GM12891 (cell line): Measurements from ENCODE around the gene RAB3B.
"Not testable (repeated sequence)": the region's sequence is repeated elsewhere in the genome, so short reads cannot be mapped to it uniquely, and the experiment has no call there.

ENCODE experiments used
- DNase-seq: peaks from one replicate; pipeline ENCODE4 v3.0.0; 2011; ENCODE audit warnings: low spot score; ENCODE audit not compliant: insufficient read length
- FAIRE-seq: peaks from 2 replicates; lab custom pipeline; 2011; peaks lifted over from hg19 to GRCh38; lab: Jason Lieb, UNC
- PAX5 ChIP-seq: IDR thresholded peaks from 2 replicates; pipeline ENCODE4 v1.6.1; 2011; ENCODE audit warnings: low read length, moderate library complexity, mild to moderate bottlenecking; ENCODE audit not compliant: insufficient read depth, severe bottlenecking
- POLR2A ChIP-seq: IDR thresholded peaks from 2 replicates; pipeline ENCODE4 v1.6.1; 2011; ENCODE audit warnings: low read depth, low read length, control low read depth
- POLR2AphosphoS5 ChIP-seq: IDR thresholded peaks from 2 replicates; pipeline ENCODE4 v1.6.1; 2011; ENCODE audit warnings: low read depth, low read length, control low read depth
- POU2F2 ChIP-seq: IDR thresholded peaks from 2 replicates; pipeline ENCODE4 v1.6.1; 2011; ENCODE audit warnings: low read depth, mild to moderate bottlenecking, control low read depth, low read length, moderate library complexity
- SPI1 ChIP-seq: IDR thresholded peaks from 2 replicates; pipeline ENCODE4 v1.6.1; 2011; ENCODE audit warnings: low read depth, low read length, control low read depth
- TAF1 ChIP-seq: IDR thresholded peaks from 2 replicates; pipeline ENCODE4 v1.6.1; 2011; ENCODE audit warnings: low read depth, low read length, control low read depth

Gene RAB3B

DNA sequence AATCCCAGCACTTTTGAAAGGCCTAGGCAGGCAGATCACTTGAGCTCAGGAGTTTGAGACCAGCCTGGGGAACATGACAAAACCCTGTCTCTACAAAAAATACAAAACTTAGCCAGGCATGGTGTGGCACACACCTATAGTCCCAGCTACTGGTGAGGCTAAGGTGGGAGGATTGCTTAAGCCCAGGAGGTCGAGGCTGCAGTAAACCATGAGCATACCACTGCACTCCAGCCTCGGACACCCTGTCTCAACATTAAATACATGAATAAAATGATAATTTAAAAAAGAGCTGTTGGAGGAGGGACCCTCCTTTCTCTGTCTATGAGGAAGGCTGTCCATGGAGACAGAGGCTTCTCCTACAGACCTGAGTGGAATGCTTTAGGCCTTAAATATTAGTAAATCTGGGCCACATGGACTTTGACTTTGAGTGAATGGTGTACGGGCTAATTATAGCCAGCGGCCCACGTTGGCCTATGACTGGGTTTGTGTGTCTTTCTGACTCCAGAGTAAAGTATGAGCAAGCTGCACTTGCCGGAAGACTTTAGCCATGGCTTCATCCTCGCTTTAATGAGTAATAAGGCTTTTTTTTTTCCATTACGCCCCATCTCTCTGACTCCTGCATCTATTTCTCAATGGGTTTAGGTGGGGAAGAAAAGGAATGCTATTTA, 21.3 kb downstream of the RAB3B start:
- FAIRE-seq (no peak), DNase-seq (no peak)
- TF ChIP-seq POU2F2 (no peak), POLR2AphosphoS5 (no peak), PAX5 (no peak), SPI1 (no peak)

DNA sequence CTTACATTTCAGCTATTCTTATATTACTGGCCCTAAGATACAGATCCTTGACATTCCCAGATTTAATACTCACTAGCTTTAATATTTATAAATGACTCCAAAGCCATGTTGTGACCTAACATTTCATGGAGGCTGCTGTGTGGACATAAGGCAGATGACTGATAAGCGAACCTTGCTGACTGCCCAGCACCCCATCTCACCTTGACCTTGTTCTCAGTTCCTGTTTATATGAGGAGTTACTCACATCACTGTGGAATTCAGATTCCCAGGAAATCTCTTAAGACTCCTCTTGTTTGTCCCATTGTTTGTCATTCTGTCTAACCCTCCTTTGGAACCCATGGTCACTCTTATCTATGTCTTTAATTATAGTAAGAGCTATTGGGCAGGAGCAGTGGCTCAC, 21.9 kb downstream of the RAB3B start:
- FAIRE-seq (no peak), DNase-seq (no peak)
- TF ChIP-seq POLR2AphosphoS5 (no peak), POLR2A (no peak), SPI1 (peak; percentile 65), POU2F2 (no peak)

DNA sequence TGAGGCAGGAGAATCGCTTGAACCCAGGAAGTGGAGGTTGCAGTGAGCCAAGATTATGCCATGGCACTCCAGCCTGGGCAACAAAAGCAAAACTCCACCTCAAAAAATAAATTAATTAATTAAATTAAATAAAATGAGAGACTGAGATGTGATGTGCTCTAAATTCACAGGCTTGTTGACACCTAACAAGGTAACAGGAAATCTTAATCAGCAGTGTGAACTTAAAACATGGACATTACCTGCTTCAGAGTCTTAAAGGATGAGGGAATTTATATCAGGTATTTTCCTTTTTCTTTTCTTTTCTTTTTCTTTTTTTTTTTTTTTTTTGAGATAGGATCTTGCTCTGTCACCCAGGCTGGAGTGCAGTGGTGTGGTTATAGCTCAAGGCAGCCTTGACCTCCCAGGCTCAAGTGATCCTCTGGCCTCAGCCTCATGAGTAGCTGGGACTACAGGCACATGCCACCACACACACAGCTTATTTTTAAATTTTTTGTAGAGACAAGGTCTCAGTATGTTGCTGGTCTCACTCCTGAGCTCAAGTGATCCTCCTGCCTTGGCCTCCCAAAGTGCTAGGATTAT, 23.2 kb downstream of the RAB3B start:
- not testable (repeated sequence) for DNase-seq, FAIRE-seq

DNA sequence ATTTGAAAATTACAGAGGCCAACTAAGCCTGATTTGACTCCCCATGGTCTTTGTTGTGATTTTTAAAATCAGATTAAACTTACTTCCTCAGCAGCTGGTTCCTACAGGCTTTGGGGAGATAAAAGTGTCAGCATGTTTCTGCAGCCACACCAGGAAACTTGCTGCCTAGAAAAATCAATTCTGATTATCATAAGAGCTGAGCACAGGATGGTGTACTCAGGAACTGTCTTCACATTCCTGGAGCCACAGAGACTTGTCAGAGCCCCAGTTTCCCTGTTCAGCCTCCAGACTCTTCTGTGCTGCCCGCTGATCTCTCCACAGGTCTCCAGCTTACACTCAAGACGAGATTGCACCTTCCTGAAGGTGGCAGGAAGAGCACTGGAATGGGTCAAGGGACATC, 23.9 kb downstream of the RAB3B start:
- DNase-seq (no peak), FAIRE-seq (no peak)
- TF ChIP-seq TAF1 (no peak), PAX5 (no peak), POLR2A (no peak), POLR2AphosphoS5 (no peak), SPI1 (no peak), POU2F2 (no peak)

DNA sequence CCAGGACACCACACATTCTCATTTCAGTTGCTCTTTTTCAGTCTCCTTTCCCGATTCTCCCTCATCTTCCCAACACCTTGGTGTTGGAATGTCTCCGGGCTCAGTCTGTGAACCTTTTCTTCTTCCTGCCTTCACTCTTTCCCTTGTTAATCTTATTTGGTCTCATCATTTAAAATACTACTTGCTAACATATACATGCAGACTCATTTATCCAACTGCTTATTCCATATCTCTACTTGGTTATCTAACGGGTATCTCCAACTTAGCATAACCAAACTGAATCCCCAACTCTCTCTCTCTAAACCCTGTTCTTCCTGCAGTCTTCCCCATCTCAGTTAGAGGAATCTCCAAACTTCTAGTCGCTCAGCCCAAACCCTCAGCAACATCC, 26.2 kb downstream of the RAB3B start:
- FAIRE-seq: no peak

DNA sequence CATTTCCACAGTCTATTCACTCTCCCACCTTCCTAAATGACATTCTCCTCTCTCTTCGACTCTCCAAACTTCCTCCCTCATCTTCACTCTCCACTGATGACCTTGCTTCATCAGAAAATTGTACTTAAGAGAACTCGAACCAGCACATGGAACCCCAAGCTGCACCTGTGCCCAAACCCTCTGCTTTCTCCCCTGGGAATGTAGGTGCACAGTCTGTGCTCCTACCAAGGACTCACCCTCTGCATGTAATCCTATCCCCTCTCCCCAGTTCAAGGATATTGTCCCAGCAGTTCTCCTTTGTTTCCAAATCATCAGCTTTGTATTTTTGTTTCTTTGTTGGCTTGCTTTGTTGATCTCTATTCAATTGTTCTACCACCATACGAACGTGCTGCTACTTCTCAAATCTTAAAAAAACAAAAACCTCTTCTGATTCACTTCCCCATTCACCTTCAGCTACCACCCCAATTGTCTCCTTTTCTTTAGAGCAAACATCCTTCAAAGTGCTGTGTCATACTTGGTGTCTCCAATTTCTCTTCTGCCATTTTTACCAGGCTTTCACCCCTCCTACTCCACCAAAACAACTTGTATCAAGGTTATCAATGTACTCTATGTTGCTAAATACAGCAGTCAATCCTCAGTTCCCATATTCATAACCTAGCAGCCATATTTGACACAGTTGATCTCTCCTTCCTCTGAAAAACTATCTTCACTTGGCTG, 26.8 kb downstream of the RAB3B start:
- DNase-seq: no peak
- TF ChIP-seq TAF1 (no peak), POLR2AphosphoS5 (no peak), SPI1 (peak; percentile 78), POU2F2 (no peak)
- peak; percentile 61 for FAIRE-seq

More for the DNA sequence above, 26.2 kb downstream of the RAB3B start:
- no peak for TF ChIP-seq PAX5
- no peak for TF ChIP-seq POLR2A
- no peak for TF ChIP-seq POU2F2
- no peak for TF ChIP-seq SPI1
- TF ChIP-seq POLR2AphosphoS5: no peak
- no peak for TF ChIP-seq TAF1
- DNase-seq: no peak

DNA sequence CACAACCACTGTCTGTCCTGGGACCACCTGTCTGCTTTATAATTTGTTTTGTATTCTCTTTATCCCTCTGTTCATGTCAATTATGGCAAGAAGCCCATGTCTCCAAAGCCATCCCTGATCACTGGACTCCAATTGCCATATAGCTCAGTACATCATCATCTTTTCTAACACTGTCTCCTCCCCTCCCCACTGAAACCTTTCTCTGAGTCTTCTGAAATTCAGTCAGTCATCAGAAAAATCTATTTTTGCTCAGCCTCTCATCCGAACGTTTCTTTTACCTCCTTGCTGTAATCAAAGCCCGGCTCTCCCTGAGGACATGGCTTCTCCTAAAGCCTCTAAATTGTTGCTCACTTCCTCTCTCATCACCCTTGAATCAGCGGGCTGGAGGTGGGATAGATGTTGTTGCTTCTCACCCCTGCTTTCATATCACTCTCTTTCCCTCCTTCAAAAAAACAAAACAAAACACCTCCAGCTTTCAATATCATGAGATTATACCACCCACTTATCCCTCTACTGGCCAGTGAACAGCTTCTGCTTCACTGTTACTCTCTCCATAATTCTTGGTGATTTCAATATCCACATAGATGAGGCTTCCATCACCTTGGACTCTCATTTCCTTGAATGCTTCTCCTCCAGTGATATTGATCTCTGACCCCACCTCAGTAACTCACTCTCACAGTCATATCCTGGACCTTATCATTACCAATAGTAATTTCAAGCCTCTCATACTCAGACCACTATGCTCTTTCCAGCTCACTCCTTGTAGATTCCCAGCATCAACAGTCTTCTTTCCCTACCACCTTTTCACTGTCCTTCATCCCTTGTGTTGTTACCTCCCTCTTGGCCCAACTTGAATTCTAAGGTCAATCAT, 27.8 kb downstream of the RAB3B start:
- FAIRE-seq (peak; percentile 38), DNase-seq (no peak)
- TF ChIP-seq POLR2AphosphoS5 (no peak), SPI1 (peak; percentile 67)

DNA sequence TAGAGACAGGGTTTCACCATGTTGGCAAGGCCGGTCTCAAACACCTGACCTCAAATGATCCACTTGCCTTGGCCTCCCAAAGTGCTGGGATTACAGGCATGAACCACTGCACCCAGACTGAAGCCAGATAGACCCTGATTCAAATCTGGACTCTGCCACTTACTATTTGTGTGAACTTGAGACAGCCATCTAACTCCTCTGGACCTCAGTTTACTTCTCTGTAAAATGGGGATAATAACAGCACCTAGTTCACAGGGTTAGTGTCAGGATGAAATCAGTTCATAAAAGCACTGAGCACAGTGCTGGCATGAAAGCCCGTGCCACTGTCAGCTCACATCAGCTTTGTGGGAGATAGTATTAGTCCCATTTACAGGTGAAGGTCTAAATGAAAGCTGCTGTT, 28.5 kb downstream of the RAB3B start:
- TF ChIP-seq POU2F2 (no peak), POLR2AphosphoS5 (no peak), POLR2A (no peak), PAX5 (no peak), SPI1 (no peak), TAF1 (no peak)
- DNase-seq (no peak), FAIRE-seq (peak; percentile 74)

DNA sequence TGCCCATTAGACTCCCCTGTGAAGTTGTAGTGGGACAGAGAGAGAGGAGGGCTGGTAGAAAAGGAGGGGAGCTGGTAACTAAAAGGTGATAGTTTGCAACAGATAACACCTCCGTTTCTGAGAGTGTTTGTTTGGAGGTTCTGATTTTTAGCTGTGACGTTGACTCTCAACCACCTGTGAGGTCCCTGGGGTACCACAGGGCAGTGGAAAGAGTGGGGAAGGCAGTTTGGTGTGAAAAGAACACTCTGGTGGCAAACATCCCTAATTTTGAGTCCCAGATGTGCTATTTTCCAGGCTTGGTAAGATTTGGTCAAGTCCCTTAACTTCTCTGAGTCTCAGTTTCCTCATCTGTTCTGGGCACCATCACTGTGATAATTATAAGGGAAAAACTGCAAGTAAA, 29.3 kb downstream of the RAB3B start:
- TF ChIP-seq PAX5 (no peak), TAF1 (no peak), POLR2A (no peak), POLR2AphosphoS5 (no peak), SPI1 (no peak), POU2F2 (no peak)
- FAIRE-seq (no peak), DNase-seq (no peak)
